Stimulated activated CD4-positive, alpha-beta T cell treated with anti-CD3 and anti-CD28 coated beads, TNF-alpha, amount 100 ng/mL, for 24 hours (primary cell): ENCODE data around the gene FHL2.

Source experiments
- DNase-seq, 3 experiments: peaks; one replicate each; pipeline ENCODE4 v3.0.0-alpha.2; 2020; ENCODE audit warnings: low read depth in 3 of 3

The FHL2 gene

GRCh38 chr2:105422801-105423200, 23.9 kb upstream of the FHL2 start:
- DNase-seq: no peak

DNA sequence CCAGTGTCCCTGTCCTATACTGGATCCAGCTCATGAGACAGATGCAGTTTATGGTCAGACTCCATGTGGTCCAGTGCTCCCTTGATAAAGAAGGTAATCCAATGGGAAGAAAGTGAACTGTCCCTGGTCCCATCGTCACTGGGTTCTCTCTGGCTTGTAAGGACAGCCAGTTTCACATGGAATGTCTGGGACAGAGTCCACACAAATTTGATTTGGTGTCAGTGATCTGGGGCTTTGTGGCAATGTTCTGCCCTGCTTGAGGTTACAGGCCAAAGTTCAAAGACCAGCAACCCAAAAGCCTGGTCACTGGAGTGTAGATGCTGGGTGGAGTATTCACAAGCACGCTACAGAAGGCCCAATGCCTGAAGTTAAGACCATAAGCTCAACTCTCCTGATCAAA, 22.2 kb upstream of the FHL2 start:
- DNase-seq: no peak

DNA sequence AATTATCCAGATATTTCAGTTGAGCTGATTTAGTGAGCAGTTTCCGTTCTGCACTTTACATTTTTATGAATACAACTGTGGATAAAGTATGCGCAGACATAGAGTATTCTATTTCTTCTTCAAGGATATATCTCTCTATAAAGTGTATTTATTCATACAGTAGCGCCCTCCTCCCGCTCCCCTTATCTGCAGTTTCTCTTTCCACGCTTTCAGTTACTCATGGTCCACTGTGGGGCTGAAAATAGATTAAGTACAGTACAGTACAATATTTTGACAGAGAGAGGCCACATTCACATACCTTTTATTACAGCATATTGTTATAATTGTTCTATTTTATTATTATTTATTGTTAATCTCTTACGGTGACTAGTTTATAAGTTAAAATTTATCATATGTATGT, 19.7 kb upstream of the FHL2 start:
- no peak for DNase-seq

DNA sequence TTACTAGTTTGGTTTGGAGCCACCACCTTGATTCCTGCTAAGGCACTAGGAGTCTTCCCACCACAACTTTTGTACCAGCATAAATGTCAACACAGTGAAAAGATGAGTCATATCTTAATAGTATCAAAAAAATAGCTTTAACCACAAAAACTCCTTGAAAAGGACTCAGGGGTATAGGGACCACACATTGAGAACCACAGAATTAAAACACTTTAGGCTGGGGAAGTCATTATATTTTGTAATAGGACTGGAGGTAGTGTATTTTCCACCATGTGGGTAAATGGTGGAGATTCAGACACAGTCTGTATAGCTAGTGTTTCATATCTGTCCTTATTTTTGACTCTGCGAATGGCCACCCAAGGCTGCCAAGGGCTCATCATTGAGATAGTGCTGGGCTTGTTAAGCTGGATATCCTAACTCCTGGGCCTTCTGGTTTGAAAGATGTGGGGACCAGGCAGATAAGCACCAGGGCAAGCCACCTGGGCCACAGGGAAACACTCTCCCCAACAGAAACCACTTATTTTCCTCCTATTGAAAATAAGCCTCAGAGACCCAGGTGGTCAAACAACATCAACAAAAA, 19.1 kb upstream of the FHL2 start:
- DNase-seq: no peak

GRCh38 chr2:105416156-105416555, 17.3 kb upstream of the FHL2 start:
- DNase-seq: no peak

DNA sequence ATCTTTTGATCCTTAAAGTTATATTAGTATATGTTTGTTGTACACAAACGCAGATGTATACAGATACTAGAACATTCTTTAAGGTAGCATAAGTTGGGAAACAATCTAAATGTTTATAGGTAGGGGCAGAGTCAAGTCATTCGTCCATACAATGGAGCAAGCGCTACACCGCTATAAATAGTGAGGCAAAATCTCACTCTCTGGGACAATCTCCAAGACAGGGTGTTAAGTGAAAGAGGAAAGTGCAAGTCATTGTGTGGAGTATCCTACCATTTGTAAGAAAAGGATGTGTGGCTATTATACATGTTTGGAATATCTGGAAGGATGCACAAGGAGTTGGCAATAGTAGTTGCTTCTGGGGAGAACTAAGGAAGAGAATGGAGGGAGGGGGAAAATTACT, 16.2 kb upstream of the FHL2 start:
- no peak for DNase-seq

GRCh38 chr2:105413206-105413605, 14.4 kb upstream of the FHL2 start:
- DNase-seq: no peak

GRCh38 chr2:105412584-105412983, 13.7 kb upstream of the FHL2 start:
- no peak for DNase-seq

DNA sequence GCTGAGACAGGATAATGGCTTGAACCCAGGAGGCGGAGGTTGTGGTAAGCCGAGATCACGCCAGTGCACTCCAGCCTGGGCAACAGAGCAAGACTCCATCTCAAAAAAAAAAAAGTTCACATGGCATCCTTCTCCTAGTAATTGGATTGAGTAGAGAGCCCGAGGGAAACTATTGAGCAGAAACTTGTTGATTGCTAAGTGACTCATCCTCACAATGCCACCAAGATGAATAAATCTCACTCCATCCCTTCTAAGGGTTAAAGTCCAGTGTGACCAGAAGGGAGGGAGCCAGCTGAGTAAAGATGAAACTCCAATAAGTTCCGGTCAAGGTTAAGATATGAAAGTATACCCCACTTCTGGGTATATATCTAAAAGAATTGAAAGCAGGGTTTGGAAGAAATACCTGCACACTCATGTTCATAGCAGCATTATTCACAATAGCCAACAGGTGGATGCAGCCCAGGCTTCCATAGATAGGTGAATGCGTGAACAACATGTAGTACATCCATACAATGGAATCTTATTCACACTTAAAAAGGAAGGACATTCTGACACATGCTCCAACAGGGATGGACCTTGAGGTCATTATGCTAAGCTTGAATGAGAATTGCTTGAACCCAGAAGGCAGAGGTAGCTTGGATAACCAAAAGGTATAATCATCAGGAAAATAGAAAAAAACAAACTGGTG, 13.0 kb upstream of the FHL2 start:
- DNase-seq: no peak

- DNase-seq: no peak
These were observed 11.7 kb upstream of the FHL2 start for GRCh38 chr2:105410554-105410953.

GRCh38 chr2:105409717-105410116, 10.9 kb upstream of the FHL2 start:
- DNase-seq: no peak

DNA sequence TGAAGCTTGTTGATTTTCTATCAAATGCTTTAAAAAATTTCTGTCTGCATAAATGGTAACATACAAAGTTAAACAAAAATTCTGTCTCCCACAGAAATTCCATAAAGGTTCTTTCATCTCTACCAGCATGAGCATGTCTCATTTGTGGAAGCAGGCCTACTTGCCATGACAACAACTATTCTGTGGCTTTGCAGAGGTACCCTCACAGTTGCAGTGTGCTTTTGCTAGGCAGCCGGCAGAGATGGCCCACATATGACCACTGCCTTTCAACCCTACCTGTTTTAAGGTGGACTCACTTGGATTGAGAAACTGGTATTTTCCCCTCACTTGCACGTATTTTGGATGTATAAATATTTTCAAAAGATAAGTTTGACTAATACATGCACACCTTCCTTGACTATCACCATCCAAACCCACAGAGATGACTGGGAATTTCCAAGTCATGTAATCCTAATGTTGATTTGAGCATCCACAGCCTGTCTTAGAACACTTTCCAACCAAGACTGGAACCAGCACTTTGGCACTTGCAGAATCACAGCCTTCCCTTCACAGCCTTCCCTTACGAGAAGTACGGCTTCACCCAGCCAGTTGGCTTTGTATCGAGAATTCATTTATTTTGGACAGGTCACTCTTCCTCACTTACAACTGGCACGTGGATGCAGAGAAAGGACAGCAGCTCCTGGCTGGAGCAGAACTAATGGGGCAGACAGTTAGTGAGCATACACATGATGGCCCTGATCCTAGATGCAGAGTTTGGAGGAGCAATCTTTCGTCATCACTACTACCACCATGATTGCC, 9.3 kb upstream of the FHL2 start:
- DNase-seq: no peak

DNA sequence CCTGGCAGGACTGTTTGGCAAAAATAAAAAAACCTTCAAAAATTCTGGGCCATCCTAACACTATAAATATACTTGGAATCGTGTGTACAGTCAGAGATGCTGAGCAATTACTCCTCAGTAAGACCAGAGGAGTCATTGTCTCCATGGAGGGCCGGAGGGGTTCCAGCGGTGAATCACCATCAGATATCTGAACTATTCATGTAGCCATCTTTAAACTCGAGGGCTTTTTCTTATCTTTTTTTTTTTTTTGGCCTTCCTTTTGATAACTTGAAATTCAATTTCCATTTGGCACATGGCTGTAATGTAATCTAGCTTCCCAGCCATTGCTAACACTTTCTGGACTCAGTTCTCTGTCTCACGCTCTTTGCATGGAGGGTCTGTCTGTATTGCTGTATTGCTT, 7.4 kb upstream of the FHL2 start:
- no peak for DNase-seq

- DNase-seq: no peak
These were observed 6.4 kb upstream of the FHL2 start for GRCh38 chr2:105405291-105405690.

DNA sequence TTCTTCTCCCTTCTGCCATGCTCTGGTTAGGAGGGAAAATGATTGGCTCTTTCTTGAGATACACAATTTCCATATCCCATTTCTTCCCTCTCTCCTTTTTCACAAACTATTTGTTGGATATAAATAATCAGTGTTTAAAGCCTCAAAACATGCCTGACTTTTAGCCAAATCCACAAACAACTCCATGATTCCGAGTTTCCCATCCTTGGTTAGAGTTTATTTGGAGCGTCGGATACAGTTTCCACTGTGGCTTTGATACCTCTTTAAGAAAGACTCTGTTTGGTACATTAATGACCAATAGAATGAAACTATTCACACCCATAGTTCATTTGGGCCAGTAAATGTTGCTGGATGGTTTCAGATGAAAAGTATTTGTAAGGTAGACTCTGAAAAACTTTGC, 5.9 kb upstream of the FHL2 start:
- DNase-seq: no peak

- no peak for DNase-seq
These were observed 5.2 kb upstream of the FHL2 start for GRCh38 chr2:105403783-105404698.

GRCh38 chr2:105403241-105403782, 4.5 kb upstream of the FHL2 start:
- DNase-seq: no peak

DNA sequence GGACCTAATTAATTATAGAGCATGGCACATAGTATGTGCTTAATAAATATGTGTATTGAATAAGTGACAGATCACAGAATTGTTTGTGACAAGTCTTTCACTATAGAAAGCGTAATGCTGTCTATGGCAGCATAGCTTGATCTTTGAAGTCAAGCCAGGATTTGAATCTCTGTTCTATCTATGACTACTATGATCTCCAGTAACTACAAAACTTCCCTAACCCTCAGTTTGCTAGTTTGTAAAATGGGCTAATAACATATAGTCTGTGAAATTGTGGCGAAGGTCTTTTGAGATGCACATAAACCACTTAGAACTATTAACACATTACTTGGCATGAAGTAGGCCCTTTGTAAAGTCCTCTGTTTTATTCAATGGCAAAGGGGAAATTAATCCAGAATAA, 4.0 kb upstream of the FHL2 start:
- DNase-seq: no peak

GRCh38 chr2:105401867-105402266, 3.0 kb upstream of the FHL2 start:
- DNase-seq: no peak

GRCh38 chr2:105400138-105400540, 1.3 kb upstream of the FHL2 start:
- DNase-seq: no peak

- DNase-seq: no peak
These were observed 483 bp upstream of the FHL2 start for GRCh38 chr2:105399207-105399861.
